Measurements from ENCODE around the gene AMMECR1L. TPM values are rescaled to one million over a fixed set of nuclear protein-coding genes. Genes with fewer than 3 reads are reported as not detected.

The AMMECR1L gene
- total and polyA plus RNA-seq, 4 donors: 1.5 to 8.0 (median 6.1) TPM

DNA sequence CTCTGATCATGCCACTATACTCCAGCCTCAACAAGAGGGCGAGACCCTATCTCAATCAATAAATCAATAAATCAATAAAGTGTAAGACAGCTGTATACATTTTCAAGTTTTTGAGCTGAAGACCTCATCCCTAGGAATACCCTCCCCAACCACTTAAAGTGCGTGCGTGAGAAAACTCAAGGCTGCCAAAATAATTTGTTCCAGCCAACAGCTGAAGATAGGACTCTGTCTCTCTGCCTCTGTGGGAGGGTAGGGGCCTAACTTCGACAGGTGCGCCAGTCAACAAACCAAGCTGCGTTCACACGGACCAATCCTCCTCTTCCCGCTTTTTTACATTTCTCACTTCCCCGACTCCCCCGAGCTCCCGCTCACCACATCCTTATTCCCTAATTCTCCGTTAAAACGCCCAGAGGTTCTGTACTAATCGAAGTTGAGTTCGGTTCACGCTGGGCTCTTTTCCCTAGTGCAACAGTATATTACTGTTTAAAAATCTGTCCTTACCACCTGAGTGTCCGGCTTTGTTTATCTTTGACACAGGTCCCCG is 28.4 kb downstream of the AMMECR1L start:
- H3K4me3 ChIP-seq (ENCODE audit: low read depth in 1 of 3, low read length in 3 of 3): peak overlapping the region; percentile 74 to 88 (median 85)
- H3K9ac ChIP-seq (ENCODE audit: low read depth in 1 of 2, low read length in 2 of 2): peak overlapping the region; percentile 60 to 63
- WGBS: 2% methylated on average over 18 of the region's 18 CpGs
- DNase-seq (ENCODE audit: low spot score): peak; percentile 38
- peaks cover 6 to 26% (median 13%) of the 10 kb centered on the region in 4 donors for H3K4me1 ChIP-seq (ENCODE audit: control insufficient read depth in 4 of 4, insufficient read depth in 4 of 4, low read length in 3 of 4)
- no peaks in the 10 kb centered on the region for H3K9me3 ChIP-seq (ENCODE audit: control insufficient read depth in 4 of 4, low read length in 3 of 4)
- TF ChIP-seq FOXA2 (IDR thresholded peaks at IDR 0.05) (no peak), YY1 (IDR thresholded peaks at IDR 0.05) (no peak), GABPA (IDR thresholded peaks at IDR 0.05 in 1 of 2, conservative IDR thresholded peaks at IDR 0.05 in 1 of 2) (no peak), EGR1 (IDR thresholded peaks at IDR 0.05; ENCODE audit: low read depth in 2 of 2) (no peak), SP1 (IDR thresholded peaks at IDR 0.05) (no peak), RAD21 (IDR thresholded peaks at IDR 0.05) (no peak), RXRA (IDR thresholded peaks at IDR 0.05) (no peak), JUND (IDR thresholded peaks at IDR 0.05) (no peak)
- TF ChIP-seq, protein P1, sequence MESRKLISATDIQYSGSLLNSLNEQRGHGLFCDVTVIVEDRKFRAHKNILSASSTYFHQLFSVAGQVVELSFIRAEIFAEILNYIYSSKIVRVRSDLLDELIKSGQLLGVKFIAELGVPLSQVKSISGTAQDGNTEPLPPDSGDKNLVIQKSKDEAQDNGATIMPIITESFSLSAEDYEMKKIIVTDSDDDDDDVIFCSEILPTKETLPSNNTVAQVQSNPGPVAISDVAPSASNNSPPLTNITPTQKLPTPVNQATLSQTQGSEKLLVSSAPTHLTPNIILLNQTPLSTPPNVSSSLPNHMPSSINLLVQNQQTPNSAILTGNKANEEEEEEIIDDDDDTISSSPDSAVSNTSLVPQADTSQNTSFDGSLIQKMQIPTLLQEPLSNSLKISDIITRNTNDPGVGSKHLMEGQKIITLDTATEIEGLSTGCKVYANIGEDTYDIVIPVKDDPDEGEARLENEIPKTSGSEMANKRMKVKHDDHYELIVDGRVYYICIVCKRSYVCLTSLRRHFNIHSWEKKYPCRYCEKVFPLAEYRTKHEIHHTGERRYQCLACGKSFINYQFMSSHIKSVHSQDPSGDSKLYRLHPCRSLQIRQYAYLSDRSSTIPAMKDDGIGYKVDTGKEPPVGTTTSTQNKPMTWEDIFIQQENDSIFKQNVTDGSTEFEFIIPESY (IDR thresholded peaks at IDR 0.05): no peak
- TF ChIP-seq, protein P2, sequence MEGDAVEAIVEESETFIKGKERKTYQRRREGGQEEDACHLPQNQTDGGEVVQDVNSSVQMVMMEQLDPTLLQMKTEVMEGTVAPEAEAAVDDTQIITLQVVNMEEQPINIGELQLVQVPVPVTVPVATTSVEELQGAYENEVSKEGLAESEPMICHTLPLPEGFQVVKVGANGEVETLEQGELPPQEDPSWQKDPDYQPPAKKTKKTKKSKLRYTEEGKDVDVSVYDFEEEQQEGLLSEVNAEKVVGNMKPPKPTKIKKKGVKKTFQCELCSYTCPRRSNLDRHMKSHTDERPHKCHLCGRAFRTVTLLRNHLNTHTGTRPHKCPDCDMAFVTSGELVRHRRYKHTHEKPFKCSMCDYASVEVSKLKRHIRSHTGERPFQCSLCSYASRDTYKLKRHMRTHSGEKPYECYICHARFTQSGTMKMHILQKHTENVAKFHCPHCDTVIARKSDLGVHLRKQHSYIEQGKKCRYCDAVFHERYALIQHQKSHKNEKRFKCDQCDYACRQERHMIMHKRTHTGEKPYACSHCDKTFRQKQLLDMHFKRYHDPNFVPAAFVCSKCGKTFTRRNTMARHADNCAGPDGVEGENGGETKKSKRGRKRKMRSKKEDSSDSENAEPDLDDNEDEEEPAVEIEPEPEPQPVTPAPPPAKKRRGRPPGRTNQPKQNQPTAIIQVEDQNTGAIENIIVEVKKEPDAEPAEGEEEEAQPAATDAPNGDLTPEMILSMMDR (IDR thresholded peaks at IDR 0.05; ENCODE audit: low read depth, low read length, missing input control): no peak
- TF ChIP-seq, protein P3, sequence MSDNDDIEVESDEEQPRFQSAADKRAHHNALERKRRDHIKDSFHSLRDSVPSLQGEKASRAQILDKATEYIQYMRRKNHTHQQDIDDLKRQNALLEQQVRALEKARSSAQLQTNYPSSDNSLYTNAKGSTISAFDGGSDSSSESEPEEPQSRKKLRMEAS (IDR thresholded peaks at IDR 0.05): no peak
- H3K27ac ChIP-seq (ENCODE audit: low read depth in 1 of 2, low read length in 2 of 2): peak overlapping the region; percentile 20 to 69
- H3K27me3 ChIP-seq (ENCODE audit: control insufficient read depth in 4 of 4, insufficient read depth in 4 of 4, low read length in 3 of 4): no peaks in the 10 kb centered on the region
- H3K36me3 ChIP-seq (ENCODE audit: control insufficient read depth in 4 of 4, insufficient read depth in 3 of 4, low read depth in 1 of 4, low read length in 3 of 4): peaks cover 0 to 6% (median 5%) of the 10 kb centered on the region in 4 donors

DNA sequence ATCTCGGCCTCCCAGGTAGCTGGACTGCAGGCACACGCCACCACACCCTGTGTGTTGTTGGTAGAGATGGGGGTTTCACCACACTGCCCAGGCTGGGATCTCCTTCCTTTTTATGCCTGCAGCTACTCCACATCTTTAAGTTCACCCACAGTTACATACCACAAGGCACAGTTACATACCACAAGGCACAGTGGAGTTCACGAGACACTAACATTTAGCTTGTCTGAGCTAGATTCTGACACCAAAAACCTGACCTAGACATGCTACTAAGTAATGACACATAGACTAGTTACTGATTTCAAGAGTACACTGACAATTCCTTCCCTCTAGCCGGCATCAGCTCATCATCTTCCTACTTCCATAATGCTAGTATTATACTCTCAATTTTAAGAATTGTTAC is 32.1 kb downstream of the AMMECR1L start:
- Histone ChIP-seq H3K4me3 (ENCODE audit: low read depth in 1 of 3, low read length in 3 of 3) (no peak overlapping the region), H3K9me3 (ENCODE audit: control insufficient read depth in 4 of 4, low read length in 3 of 4) (no peaks in the 10 kb centered on the region), H3K27me3 (ENCODE audit: control insufficient read depth in 4 of 4, insufficient read depth in 4 of 4, low read length in 3 of 4) (no peaks in the 10 kb centered on the region), H3K27ac (ENCODE audit: low read depth in 1 of 2, low read length in 2 of 2) (no peak overlapping the region), H3K36me3 (ENCODE audit: control insufficient read depth in 4 of 4, insufficient read depth in 3 of 4, low read depth in 1 of 4, low read length in 3 of 4) (peaks cover 0 to 24% (median 11%) of the 10 kb centered on the region in 4 donors), H3K9ac (ENCODE audit: low read depth in 1 of 2, low read length in 2 of 2) (no peak overlapping the region), H3K4me1 (ENCODE audit: control insufficient read depth in 4 of 4, insufficient read depth in 4 of 4, low read length in 3 of 4) (peaks cover 6 to 21% (median 13%) of the 10 kb centered on the region in 4 donors)
- 90% methylated on average over 4 of the region's 4 CpGs for WGBS
- no peak for DNase-seq (ENCODE audit: low spot score)
- TF ChIP-seq, protein P3 (IDR thresholded peaks at IDR 0.05): no peak
- TF ChIP-seq, protein P1 (IDR thresholded peaks at IDR 0.05): no peak
- TF ChIP-seq SP1 (IDR thresholded peaks at IDR 0.05): no peak
- no peak for TF ChIP-seq RXRA (IDR thresholded peaks at IDR 0.05)

Data from liver (tissue), 9 donors.